Endothelial cell of hepatic sinusoid (primary cell): ENCODE results near the gene CTXND2.

Experiments used
- in situ Hi-C: cut with HindIII; loops from 2 replicates; pipeline ENCODE4 v1.10.0; 2017; ENCODE audit warnings: low sequenced_read_pairs

Gene CTXND2

DNA sequence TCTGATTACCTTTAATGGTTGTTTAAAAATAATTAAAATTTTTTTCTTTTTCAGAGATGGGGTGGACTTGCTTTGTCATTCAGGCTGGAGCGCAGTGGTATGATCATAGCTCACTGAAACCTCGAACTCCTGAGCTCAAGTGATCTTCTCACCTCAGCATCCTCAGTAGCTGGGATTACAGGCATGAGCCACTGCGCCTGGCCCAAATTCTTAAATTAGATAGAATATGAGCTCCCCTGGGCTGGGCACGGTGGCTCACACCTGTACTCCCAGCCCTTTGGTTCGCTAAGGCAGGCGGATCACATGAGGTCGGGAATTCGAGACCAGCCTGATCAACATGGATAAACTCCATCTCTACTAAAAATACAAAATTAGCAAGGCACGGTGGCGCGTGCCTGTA lies 70.7 kb downstream of the CTXND2 start:
- in situ Hi-C loops: no loop called here

DNA sequence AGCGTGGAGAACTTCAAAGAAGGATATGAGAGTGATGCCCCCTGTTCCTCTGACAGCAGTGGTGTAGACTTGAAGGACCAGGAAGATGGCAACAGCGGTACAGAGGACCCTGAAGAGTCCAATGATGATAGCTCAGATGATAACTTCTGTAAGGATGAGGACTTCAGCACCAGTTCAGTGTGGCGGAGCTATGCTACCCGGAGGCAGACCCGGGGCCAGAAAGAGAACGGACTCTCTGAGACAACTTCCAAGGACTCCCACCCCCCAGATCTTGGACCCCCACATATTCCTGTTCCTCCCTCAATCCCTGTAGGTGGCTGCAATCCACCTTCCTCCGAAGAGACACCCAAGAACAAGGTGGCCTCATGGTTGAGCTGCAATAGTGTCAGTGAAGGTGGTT lies 73.7 kb downstream of the CTXND2 start:
- in situ Hi-C loops: no loop called here

DNA sequence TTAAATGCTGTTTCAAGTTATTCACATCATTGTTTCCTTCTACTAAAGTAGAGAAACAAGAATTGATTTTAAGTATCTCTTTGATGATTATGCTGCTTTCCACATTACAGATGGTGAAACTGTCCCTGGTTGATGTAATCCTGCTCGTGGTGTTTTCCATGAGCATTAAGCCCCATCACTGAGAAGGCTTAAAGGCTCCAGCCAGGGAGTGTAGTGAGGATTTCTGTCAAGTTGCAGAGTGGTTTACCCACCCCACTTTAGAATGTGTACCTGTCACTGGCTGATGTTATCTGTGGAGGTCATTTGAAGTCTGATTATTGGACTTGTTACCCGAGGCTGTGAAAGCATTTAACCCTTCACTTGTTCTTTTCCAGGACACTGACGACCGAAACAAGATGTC lies 74.8 kb downstream of the CTXND2 start:
- in situ Hi-C loops: no loop called here
